Spleen (tissue), 11 donors: ENCODE results near the gene WNT6. TPM values are rescaled to one million over a fixed set of nuclear protein-coding genes. Genes with fewer than 3 reads are reported as not detected.

Source experiments
- DNase-seq: peaks from one replicate; pipeline ENCODE4 v3.0.0-alpha.2; 2020
- H3K27ac ChIP-seq, 8 donors: fragments of 200-600 bp; sonication (generic) in 7 of 8; 1 replicate in 4 of 8; 2 replicates in 4 of 8; pipeline versions ENCODE4 v1.5.0 to v1.8.0; 2016 to 2021; ENCODE audit warnings: inconsistent platforms in 4 of 8, mild to moderate bottlenecking in 4 of 8, moderate library complexity in 1 of 8
- H3K27me3 ChIP-seq, 7 donors: fragments of 200-600 bp; sonication (generic) in 6 of 7; replicated peaks in 1 of 7; 1 replicate in 4 of 7; 2 replicates in 3 of 7; pipeline versions ENCODE4 v1.5.0 to v1.8.0; 2016 to 2021; ENCODE audit warnings: inconsistent platforms in 3 of 7, mild to moderate bottlenecking in 1 of 7
- H3K36me3 ChIP-seq, 6 donors: fragments of 200-600 bp; sonication (generic) in 5 of 6; 1 replicate in 4 of 6; 2 replicates in 2 of 6; pipeline versions ENCODE4 v1.5.0 to v1.8.0; 2016 to 2021; ENCODE audit warnings: inconsistent platforms in 2 of 6
- H3K4me1 ChIP-seq, 6 donors: fragments of 200-600 bp; sonication (generic) in 5 of 6; 1 replicate in 3 of 6; 2 replicates in 3 of 6; pipeline versions ENCODE4 v1.5.0 to v1.8.0; 2016 to 2021; ENCODE audit warnings: inconsistent platforms in 3 of 6
- H3K4me3 ChIP-seq, 8 donors: fragments of 200-600 bp; sonication (generic) in 7 of 8; 1 replicate in 4 of 8; 2 replicates in 4 of 8; pipeline versions ENCODE4 v1.5.0 to v1.8.0; 2016 to 2021; ENCODE audit warnings: inconsistent platforms in 4 of 8, mild to moderate bottlenecking in 4 of 8, moderate library complexity in 2 of 8
- H3K9me3 ChIP-seq, 8 donors: fragments of 200-600 bp; sonication (generic) in 7 of 8; 1 replicate in 4 of 8; 2 replicates in 4 of 8; pipeline versions ENCODE4 v1.5.0 to v1.8.0; 2016 to 2021; ENCODE audit warnings: inconsistent platforms in 4 of 8
- POLR2A ChIP-seq, 3 donors: fragments of 450-650 bp; IDR thresholded peaks; one replicate each; pipeline ENCODE4 v1.5.1; 2017; ENCODE audit warnings: antibody characterized with exemption in 3 of 3, mild to moderate bottlenecking in 1 of 3
- POLR2AphosphoS5 ChIP-seq, 3 donors: sonication (generic); formaldehyde crosslinking; IDR thresholded peaks; one replicate each; pipeline ENCODE4 v1.5.1; 2017; ENCODE audit warnings: antibody characterized with exemption in 3 of 3
- WGBS, 5 donors: extraction: QIAGEN DNeasy Blood & Tissue Kit in 3 of 5; methylation state at CpG; one replicate each; pipeline versions ENCODE4 v1.1.5 to v1.1.7; 2013 to 2018; 5-methylcytosine and 5-hydroxymethylcytosine counted together
- intact Hi-C: fragments of 100-400 bp; cut with DNase I; formaldehyde crosslinking; loops from one replicate; pipeline ENCODE4 v1.15.0; 2023; ENCODE audit warnings: low total_unique reads
- microRNA-seq, 3 donors: library from miRNA; unstranded; fragments of <30 nt; microRNA quantifications; one replicate each; pipeline versions ENCODE4 to v1.1.0, GENCODE V29; 2019 to 2020
- polyA plus RNA-seq, 3 donors: library from polyadenylated mRNA; stranded (reverse); fragments of 200-250 nt; gene quantifications; one replicate each; pipeline ENCODE4 v1.2.1, GENCODE V29; 2013
- small RNA-seq, 4 donors: library from RNA; depleted of rRNA; stranded (forward); fragments of <200 nt; gene quantifications; one replicate each; pipeline ENCODE3, GENCODE V24; 2016
- total RNA-seq, 7 donors: library from RNA; depleted of rRNA in 3 of 7; stranded (reverse); fragments of >200 nt in 3 of 7; fragmentation: NEBNext Ultra II Directional in 4 of 7; extraction: Animal tissue kit (Norgen Biotek cat#: 25700) in 4 of 7; gene quantifications; one replicate each; pipeline versions ENCODE4 v1.1.0 to v1.2.1, GENCODE V29; 2016 to 2021
- TF ChIP-seq, protein P1 (sequence below), 11 experiments: fragments of 200-600 bp in 7 of 11; fragments of 450-650 bp in 4 of 11; sonication (generic) in 4 of 11; IDR thresholded peaks in 8 of 11; conservative IDR thresholded peaks in 3 of 11; 1 replicate in 7 of 11; 2 replicates in 4 of 11; pipeline versions ENCODE4 v1.4.0 to v1.8.0; 2016 to 2021; ENCODE audit warnings: antibody characterized with exemption in 11 of 11, inconsistent platforms in 4 of 11, mild to moderate bottlenecking in 1 of 11
- donor health status: healthy with polysubstance abuse.
- donor health status: DM: no; HTN: no; CAD: no; lungs with moderate emphysema.
- donor health status: DM: no; HTN: no; CAD: no.
- donor health status: Bipolar disorder and iron deficiency.
- donor health status: healthy.
- donor health status: DM: no; HTN: no; CAD: no.
- donor health status: DM: yes; HTN: yes; CAD: no.

WNT6 gene
- total and polyA plus RNA-seq, 10 donors = 1.1 to 10.9 (median 6.7) TPM

DNA sequence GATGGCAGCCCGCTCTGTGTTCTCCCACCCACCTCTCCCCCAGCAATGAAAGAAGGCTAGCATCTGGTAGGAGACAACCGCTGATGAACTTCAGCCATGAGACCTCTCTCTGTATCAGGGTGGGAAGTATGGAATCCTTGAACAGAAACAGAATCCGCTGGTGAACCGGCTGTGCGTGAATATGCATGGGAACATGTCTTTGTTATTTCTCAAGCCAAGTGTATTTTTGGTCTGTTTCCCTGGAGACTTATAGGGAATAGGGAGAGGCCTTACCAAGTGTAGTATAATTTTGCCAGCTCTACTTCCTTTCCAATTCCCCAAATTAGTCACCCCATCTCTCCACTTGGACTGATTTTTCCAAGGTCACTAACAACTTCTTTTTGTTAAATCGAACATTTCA lies 51.1 kb downstream of the WNT6 start:
- TF ChIP-seq, protein P1, sequence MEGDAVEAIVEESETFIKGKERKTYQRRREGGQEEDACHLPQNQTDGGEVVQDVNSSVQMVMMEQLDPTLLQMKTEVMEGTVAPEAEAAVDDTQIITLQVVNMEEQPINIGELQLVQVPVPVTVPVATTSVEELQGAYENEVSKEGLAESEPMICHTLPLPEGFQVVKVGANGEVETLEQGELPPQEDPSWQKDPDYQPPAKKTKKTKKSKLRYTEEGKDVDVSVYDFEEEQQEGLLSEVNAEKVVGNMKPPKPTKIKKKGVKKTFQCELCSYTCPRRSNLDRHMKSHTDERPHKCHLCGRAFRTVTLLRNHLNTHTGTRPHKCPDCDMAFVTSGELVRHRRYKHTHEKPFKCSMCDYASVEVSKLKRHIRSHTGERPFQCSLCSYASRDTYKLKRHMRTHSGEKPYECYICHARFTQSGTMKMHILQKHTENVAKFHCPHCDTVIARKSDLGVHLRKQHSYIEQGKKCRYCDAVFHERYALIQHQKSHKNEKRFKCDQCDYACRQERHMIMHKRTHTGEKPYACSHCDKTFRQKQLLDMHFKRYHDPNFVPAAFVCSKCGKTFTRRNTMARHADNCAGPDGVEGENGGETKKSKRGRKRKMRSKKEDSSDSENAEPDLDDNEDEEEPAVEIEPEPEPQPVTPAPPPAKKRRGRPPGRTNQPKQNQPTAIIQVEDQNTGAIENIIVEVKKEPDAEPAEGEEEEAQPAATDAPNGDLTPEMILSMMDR (IDR thresholded peaks at IDR 0.05 in 8 of 11, conservative IDR thresholded peaks at IDR 0.05 in 3 of 11) = no peak
- no peak for TF ChIP-seq POLR2A (IDR thresholded peaks at IDR 0.05)
- no peak for TF ChIP-seq POLR2AphosphoS5 (IDR thresholded peaks at IDR 0.05)
- Histone ChIP-seq H3K27ac (no peak overlapping the region), H3K4me3 (no peak overlapping the region), H3K4me1 (peaks cover 6 to 16% (median 11%) of the 10 kb centered on the region in 6 donors), H3K36me3 (no peaks in the 10 kb centered on the region), H3K9me3 (no peaks in the 10 kb centered on the region), H3K27me3 (peaks cover 0 to 26% (median 0%) of the 10 kb centered on the region in 7 donors)
- intact Hi-C loops = no loop called here
- DNase-seq = no peak
- WGBS, 5 donors = 91 to 99% (median 95%) methylated on average over 6 of the region's 6 CpGs

DNA sequence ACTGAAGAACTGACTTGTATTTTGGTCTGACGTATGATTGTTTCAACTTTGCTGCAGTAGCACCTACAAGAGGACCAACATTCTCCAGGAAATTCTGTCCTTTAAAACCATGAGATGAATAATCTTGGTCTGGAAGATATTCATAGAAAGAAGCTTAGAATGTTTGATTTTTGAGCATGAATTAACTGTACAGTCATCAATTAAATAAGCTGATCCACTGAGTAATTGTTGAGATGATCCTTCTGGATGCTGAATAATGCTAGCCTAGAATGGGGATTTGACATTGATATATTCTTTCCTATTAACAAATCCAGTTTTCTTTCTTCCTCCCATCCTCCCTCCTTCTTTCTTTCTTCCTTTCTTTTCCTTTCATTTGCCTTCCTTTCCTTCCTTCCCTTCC lies 60.9 kb downstream of the WNT6 start:
- no peak overlapping the region for H3K4me3 ChIP-seq
- intact Hi-C loops = no loop called here
- no peak for DNase-seq
- no peaks in the 10 kb centered on the region for H3K36me3 ChIP-seq
- WGBS, 5 donors = 86 to 96% (median 95%) methylated on average over 1 of the region's 1 CpG
- no peak overlapping the region for H3K27ac ChIP-seq
- TF ChIP-seq POLR2A (IDR thresholded peaks at IDR 0.05) (no peak), POLR2AphosphoS5 (IDR thresholded peaks at IDR 0.05) (no peak)
- TF ChIP-seq, protein P1 (IDR thresholded peaks at IDR 0.05 in 8 of 11, conservative IDR thresholded peaks at IDR 0.05 in 3 of 11) = no peak
- H3K27me3 ChIP-seq = peaks cover 0 to 44% (median 0%) of the 10 kb centered on the region in 7 donors
- H3K9me3 ChIP-seq = peaks cover 0 to 23% (median 11%) of the 10 kb centered on the region in 8 donors
- no peaks in the 10 kb centered on the region for H3K4me1 ChIP-seq

Small RNAs within 50 kb of the gene (microRNA-seq; reads per million reads assigned to microRNA genes)
- gene MIR9500 = 0 reads per million in 3 donors

Small RNAs within 50 kb of the gene (small RNA-seq; reads per million reads assigned to genes)
- gene RNU6-642P = 0 reads per million in 4 donors

Other genes with a start within 250 kb of the WNT6 start
- gene ZNF142, start 200.2 kb upstream of the WNT6 start, total RNA-seq = 10 to 100 TPM; 27.7 to 33.0 (median 31.6) TPM
- gene ZNF142, start 200.2 kb upstream of the WNT6 start, polyA plus RNA-seq = 1 to 10 TPM; 2.9 to 8.0 (median 4.4) TPM
- 10 to 100 TPM; 16.4 to 39.4 (median 29.5) TPM for gene BCS1L, start 200.1 kb upstream of the WNT6 start, total RNA-seq
- gene BCS1L, start 200.1 kb upstream of the WNT6 start, polyA plus RNA-seq = 10 to 100 TPM; 39.1 to 47.3 (median 40.2) TPM
- gene RNF25, start 187.8 kb upstream of the WNT6 start, total RNA-seq = 10 to 100 TPM; 15.9 to 25.9 (median 20.8) TPM
- 10 to 100 TPM; 25.1 to 27.1 (median 26.3) TPM for gene RNF25, start 187.8 kb upstream of the WNT6 start, polyA plus RNA-seq
- gene STK36, start 187.7 kb upstream of the WNT6 start, total RNA-seq = 10 to 100 TPM; 18.7 to 46.8 (median 27.9) TPM
- 10 to 100 TPM; 10.7 to 18.6 (median 16.8) TPM for gene STK36, start 187.7 kb upstream of the WNT6 start, polyA plus RNA-seq
- gene TTLL4, start 149.0 kb upstream of the WNT6 start, total RNA-seq = 10 to 100 TPM; 14.5 to 40.5 (median 28.6) TPM
- 10 to 100 TPM in 2 of 3 donors, 1 to 10 TPM in 1; 6.2 to 13.7 (median 12.0) TPM for gene TTLL4, start 149.0 kb upstream of the WNT6 start, polyA plus RNA-seq
- 10 to 100 TPM; 11.6 to 24.9 (median 17.2) TPM for gene CYP27A1, start 77.7 kb upstream of the WNT6 start, total RNA-seq
- 10 to 100 TPM in 2 of 3 donors, 1 to 10 TPM in 1; 8.7 to 65.5 (median 13.2) TPM for gene CYP27A1, start 77.7 kb upstream of the WNT6 start, polyA plus RNA-seq
- not detected for gene PRKAG3, start 28.0 kb upstream of the WNT6 start, total RNA-seq
- not detected for gene PRKAG3, start 28.0 kb upstream of the WNT6 start, polyA plus RNA-seq
- 1 to 10 TPM; 1.6 to 7.9 (median 3.5) TPM for gene WNT10A, start 21.0 kb downstream of the WNT6 start, total RNA-seq
- 1 to 10 TPM; 1.5 to 2.5 (median 1.5) TPM for gene WNT10A, start 21.0 kb downstream of the WNT6 start, polyA plus RNA-seq
- gene CDK5R2, start 99.9 kb downstream of the WNT6 start, total RNA-seq = not detected
- not detected for gene CDK5R2, start 99.9 kb downstream of the WNT6 start, polyA plus RNA-seq
- gene FEV, start 125.4 kb downstream of the WNT6 start, total RNA-seq = not detected
- gene FEV, start 125.4 kb downstream of the WNT6 start, polyA plus RNA-seq = not detected
- not detected for gene CRYBA2, start 133.6 kb downstream of the WNT6 start, total RNA-seq
- gene CRYBA2, start 133.6 kb downstream of the WNT6 start, polyA plus RNA-seq = not detected
- gene CFAP65, start 181.7 kb downstream of the WNT6 start, total RNA-seq = under 1 TPM in 1 of 7 donors, not detected in 6; 0.28 TPM
- gene CFAP65, start 181.7 kb downstream of the WNT6 start, polyA plus RNA-seq = not detected
- gene IHH, start 201.1 kb downstream of the WNT6 start, total RNA-seq = not detected
- under 1 TPM in 2 of 3 donors, not detected in 1; 0.06 to 0.13 TPM for gene IHH, start 201.1 kb downstream of the WNT6 start, polyA plus RNA-seq